GM12892 (cell line): ENCODE data around the gene RTF2.

Experiments
- POLR2A ChIP-seq: IDR thresholded peaks from 2 replicates; pipeline ENCODE4 v1.6.1; 2011; ENCODE audit warnings: low read depth, low read length, control low read depth
- POLR2AphosphoS5 ChIP-seq: IDR thresholded peaks from 2 replicates; pipeline ENCODE4 v1.6.1; 2011; ENCODE audit warnings: low read depth, low read length, control low read depth
- TAF1 ChIP-seq: IDR thresholded peaks from 2 replicates; pipeline ENCODE4 v1.6.1; 2011; ENCODE audit warnings: low read depth, mild to moderate bottlenecking, control low read depth, low read length, borderline replicate concordance

DNA sequence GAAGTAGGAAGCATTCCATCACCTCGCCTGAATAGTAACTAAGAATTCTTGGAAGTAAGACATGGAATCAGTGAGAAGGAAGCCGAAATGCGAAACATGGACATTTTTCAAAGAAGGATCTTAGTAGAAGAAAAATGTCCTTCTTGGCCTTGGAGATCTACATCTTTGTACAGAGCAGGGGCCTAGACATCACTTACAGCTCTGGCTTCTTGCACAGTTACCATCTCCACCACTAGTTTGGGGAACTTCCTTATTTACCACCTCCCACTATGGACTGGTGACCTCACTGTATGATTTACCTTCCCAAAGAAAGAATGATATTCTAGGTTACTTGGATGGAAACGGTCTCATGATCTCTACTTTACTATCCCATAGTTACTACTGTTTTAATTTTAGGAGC is 40.6 kb upstream of the RTF2 start:
- TF ChIP-seq TAF1 (no peak), POLR2A (no peak), POLR2AphosphoS5 (no peak)
